OCI-LY3 (cell line): ENCODE data around the gene METTL16.

Source experiments
- CTCF ChIP-seq: fragments of 200-600, 300-600 bp; sonication (generic); IDR thresholded peaks from 2 replicates; pipeline ENCODE4 v1.5.1; 2014; ENCODE audit warnings: antibody characterized with exemption, low read length, low read depth
- EZH2phosphoT487 ChIP-seq: fragments of 200-600 bp; shearing (Covaris generic); IDR thresholded peaks from 2 replicates; pipeline ENCODE4 v1.6.1; 2018; ENCODE audit warnings: antibody characterized with exemption, mixed run types, low read depth

DNA sequence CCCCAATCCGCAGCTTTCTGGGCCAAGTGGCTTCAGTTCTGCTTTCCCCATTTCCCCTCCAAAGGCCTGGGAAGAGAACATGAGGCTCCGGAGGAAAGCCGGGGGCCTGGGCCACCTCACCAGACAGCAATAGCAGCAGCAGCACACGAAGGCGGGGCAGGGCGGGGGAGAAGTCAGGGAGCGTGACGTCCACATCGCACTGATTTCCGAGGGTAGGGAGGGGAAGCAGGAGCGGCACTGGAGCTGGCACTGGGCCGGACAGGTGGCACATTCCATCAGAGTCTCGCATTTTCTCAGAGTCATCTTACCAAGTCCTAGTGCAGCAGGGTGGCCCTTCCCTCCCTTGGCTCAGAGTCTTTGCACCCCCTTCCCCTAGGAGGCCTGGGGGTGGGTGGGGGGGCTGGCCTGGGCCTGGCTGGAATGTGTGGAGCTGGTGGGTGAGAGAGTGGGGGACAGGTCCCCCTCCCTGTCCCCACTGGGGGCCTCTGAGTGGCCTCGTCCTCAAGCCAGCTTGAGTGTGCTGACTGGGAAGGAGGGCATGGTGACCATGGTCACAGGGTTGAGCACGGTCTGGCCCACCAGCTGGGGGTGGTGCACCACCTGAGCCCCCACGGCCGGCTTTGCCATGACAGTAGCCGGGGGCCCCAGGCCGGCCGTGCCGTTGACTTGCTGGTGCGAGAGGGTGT, 125.1 kb downstream of the METTL16 start:
- TF ChIP-seq CTCF: no peak
- TF ChIP-seq EZH2phosphoT487: no peak
